ENCODE data around the gene CRIP1. TPM values are rescaled to one million over a fixed set of nuclear protein-coding genes. Genes with fewer than 3 reads are reported as not detected.

CRIP1 gene
- total RNA-seq, 1 donor from 2014 or later = 29.5 TPM

DNA sequence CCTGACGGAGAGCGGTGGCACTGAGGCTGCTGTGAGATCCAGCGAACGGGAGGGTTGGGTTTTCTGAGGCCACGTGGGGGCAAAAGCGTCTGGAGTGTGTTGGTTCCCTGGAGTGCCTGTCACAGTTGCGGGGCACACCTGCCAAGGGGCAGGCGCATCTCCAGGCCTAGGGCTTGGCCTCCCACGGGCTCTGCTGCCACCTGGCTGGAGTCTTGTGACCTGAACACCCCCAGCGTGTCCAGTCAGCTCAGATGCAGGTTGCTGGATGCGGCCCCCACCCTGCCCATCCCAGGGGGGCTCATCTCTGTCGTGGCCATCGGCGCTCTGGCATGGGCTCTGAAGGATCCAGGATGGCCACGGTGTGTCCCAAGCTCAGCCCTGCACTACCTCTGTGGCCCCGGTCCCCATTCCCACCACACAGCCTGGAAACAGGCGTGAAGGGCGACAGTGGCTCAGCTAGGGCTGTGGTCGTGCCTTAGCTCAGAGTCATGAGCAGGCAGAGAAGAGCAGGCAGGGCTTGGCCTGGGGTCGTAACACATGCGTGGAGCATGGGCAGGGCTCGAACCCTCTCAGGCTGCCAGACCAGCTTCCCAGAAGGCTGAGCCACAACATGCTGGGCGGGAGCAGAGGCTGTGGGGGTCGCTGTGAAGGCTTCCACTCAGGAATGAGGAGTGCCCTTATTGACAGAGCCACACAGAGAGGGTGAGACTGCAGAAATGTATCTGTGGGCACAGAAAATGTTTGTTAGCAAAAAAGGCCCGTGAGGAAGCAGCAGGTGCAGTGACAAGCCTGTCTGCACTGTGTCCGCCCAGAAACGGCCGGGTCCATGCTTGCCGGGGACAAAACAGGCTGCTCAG, 35.6 kb upstream of the CRIP1 start:
- Mint-ChIP-seq H3K27ac (ENCODE audit: unreplicated experiment) (no peak overlapping the region), H3K36me3 (ENCODE audit: low read depth, unreplicated experiment) (no peaks in the 10 kb centered on the region), H3K9me3 (ENCODE audit: unreplicated experiment) (no peaks in the 10 kb centered on the region), H3K4me1 (ENCODE audit: low read depth, unreplicated experiment) (no peaks in the 10 kb centered on the region), H3K4me3 (ENCODE audit: unreplicated experiment) (no peak overlapping the region), H3K27me3 (ENCODE audit: low read depth, unreplicated experiment) (no peaks in the 10 kb centered on the region)
- Histone ChIP-seq H3K4me1 (ENCODE audit: insufficient read depth, low read length) (no peaks in the 10 kb centered on the region), H3K79me2 (ENCODE audit: insufficient read depth, low read length) (peaks cover 33% of the 10 kb centered on the region), H3K9ac (ENCODE audit: low read length) (no peak overlapping the region), H3K27ac (ENCODE audit: low read depth, low read length) (no peak overlapping the region), H2AFZ (ENCODE audit: low read depth, low read length) (no peak overlapping the region), H3K4me3 (ENCODE audit: insufficient read depth, low read depth, low read length) (no peak overlapping the region), H3K27me3 (ENCODE audit: insufficient read depth, low read length) (no peaks in the 10 kb centered on the region), H3K4me2 (ENCODE audit: low read length) (no peak overlapping the region), H3K9me3 (ENCODE audit: insufficient read depth, low read depth, low read length) (no peaks in the 10 kb centered on the region), H3K36me3 (ENCODE audit: insufficient read depth, low read length) (no peaks in the 10 kb centered on the region), H4K20me1 (ENCODE audit: insufficient read depth, low read length) (peaks cover 43% of the 10 kb centered on the region)
- TF ChIP-seq, protein P1, sequence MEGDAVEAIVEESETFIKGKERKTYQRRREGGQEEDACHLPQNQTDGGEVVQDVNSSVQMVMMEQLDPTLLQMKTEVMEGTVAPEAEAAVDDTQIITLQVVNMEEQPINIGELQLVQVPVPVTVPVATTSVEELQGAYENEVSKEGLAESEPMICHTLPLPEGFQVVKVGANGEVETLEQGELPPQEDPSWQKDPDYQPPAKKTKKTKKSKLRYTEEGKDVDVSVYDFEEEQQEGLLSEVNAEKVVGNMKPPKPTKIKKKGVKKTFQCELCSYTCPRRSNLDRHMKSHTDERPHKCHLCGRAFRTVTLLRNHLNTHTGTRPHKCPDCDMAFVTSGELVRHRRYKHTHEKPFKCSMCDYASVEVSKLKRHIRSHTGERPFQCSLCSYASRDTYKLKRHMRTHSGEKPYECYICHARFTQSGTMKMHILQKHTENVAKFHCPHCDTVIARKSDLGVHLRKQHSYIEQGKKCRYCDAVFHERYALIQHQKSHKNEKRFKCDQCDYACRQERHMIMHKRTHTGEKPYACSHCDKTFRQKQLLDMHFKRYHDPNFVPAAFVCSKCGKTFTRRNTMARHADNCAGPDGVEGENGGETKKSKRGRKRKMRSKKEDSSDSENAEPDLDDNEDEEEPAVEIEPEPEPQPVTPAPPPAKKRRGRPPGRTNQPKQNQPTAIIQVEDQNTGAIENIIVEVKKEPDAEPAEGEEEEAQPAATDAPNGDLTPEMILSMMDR (IDR thresholded peaks at IDR 0.05; ENCODE audit: insufficient read depth, low read depth, low read length) = no peak
- TF ChIP-seq EZH2 (IDR thresholded peaks at IDR 0.05; ENCODE audit: insufficient read depth, low read length) = no peak
- FAIRE-seq (no peak), DNase-seq (ENCODE audit: low read depth) (no peak)

DNA sequence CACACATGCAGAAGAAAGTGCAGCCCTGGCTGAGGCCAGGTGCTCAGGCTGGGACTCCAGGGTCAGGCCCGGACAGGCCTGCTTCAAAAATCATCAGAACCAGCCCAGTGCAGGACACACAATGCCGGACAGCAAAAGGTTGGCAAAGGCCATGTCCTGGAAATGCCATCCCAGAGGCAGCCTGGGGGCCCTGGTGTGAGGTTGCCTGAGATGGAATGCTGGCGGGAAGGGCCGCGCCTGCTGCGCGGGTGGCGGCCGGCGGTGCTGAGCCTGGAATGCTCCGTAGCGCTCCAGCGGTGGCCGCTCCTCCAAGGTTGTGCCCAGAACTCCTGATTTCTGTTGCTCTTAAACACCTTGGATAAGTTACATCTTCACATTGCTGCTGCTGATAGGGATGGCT, 33.7 kb upstream of the CRIP1 start:
- H3K27me3 ChIP-seq (ENCODE audit: insufficient read depth, low read length) = no peaks in the 10 kb centered on the region
- no peaks in the 10 kb centered on the region for H3K4me1 ChIP-seq (ENCODE audit: insufficient read depth, low read length)
- DNase-seq (ENCODE audit: low read depth) = no peak
- Mint-ChIP-seq H3K4me1 (ENCODE audit: low read depth, unreplicated experiment) (no peaks in the 10 kb centered on the region), H3K27me3 (ENCODE audit: low read depth, unreplicated experiment) (no peaks in the 10 kb centered on the region), H3K27ac (ENCODE audit: unreplicated experiment) (no peak overlapping the region), H3K9me3 (ENCODE audit: unreplicated experiment) (no peaks in the 10 kb centered on the region), H3K36me3 (ENCODE audit: low read depth, unreplicated experiment) (no peaks in the 10 kb centered on the region), H3K4me3 (ENCODE audit: unreplicated experiment) (no peak overlapping the region)
- H3K9me3 ChIP-seq (ENCODE audit: insufficient read depth, low read depth, low read length) = no peaks in the 10 kb centered on the region
- FAIRE-seq = no peak
- no peak overlapping the region for H3K9ac ChIP-seq (ENCODE audit: low read length)
- H4K20me1 ChIP-seq (ENCODE audit: insufficient read depth, low read length) = peaks cover 30% of the 10 kb centered on the region
- H2AFZ ChIP-seq (ENCODE audit: low read depth, low read length) = no peak overlapping the region
- no peak overlapping the region for H3K27ac ChIP-seq (ENCODE audit: low read depth, low read length)
- H3K79me2 ChIP-seq (ENCODE audit: insufficient read depth, low read length) = peaks cover 17% of the 10 kb centered on the region
- no peak for TF ChIP-seq EZH2 (IDR thresholded peaks at IDR 0.05; ENCODE audit: insufficient read depth, low read length)
- H3K36me3 ChIP-seq (ENCODE audit: insufficient read depth, low read length) = peaks cover 2% of the 10 kb centered on the region
- H3K4me2 ChIP-seq (ENCODE audit: low read length) = no peak overlapping the region
- no peak overlapping the region for H3K4me3 ChIP-seq (ENCODE audit: insufficient read depth, low read depth, low read length)

GRCh38 chr14:105453847-105454246, 32.8 kb upstream of the CRIP1 start:
- FAIRE-seq = no peak
- no peaks in the 10 kb centered on the region for H3K36me3 Mint-ChIP-seq (ENCODE audit: low read depth, unreplicated experiment)
- H3K27me3 Mint-ChIP-seq (ENCODE audit: low read depth, unreplicated experiment) = no peaks in the 10 kb centered on the region

More at GRCh38 chr14:105453847-105454246, 32.8 kb upstream of the CRIP1 start:
- Histone ChIP-seq H2AFZ (ENCODE audit: low read depth, low read length) (no peak overlapping the region), H3K79me2 (ENCODE audit: insufficient read depth, low read length) (peaks cover 8% of the 10 kb centered on the region), H3K36me3 (ENCODE audit: insufficient read depth, low read length) (peaks cover 2% of the 10 kb centered on the region), H3K4me2 (ENCODE audit: low read length) (no peak overlapping the region), H3K4me3 (ENCODE audit: insufficient read depth, low read depth, low read length) (no peak overlapping the region), H3K9me3 (ENCODE audit: insufficient read depth, low read depth, low read length) (no peaks in the 10 kb centered on the region), H3K9ac (ENCODE audit: low read length) (no peak overlapping the region), H4K20me1 (ENCODE audit: insufficient read depth, low read length) (peaks cover 21% of the 10 kb centered on the region), H3K27me3 (ENCODE audit: insufficient read depth, low read length) (no peaks in the 10 kb centered on the region), H3K27ac (ENCODE audit: low read depth, low read length) (no peak overlapping the region), H3K4me1 (ENCODE audit: insufficient read depth, low read length) (no peaks in the 10 kb centered on the region)
- Mint-ChIP-seq H3K4me1 (ENCODE audit: low read depth, unreplicated experiment) (no peaks in the 10 kb centered on the region), H3K9me3 (ENCODE audit: unreplicated experiment) (no peaks in the 10 kb centered on the region), H3K4me3 (ENCODE audit: unreplicated experiment) (no peak overlapping the region), H3K27ac (ENCODE audit: unreplicated experiment) (no peak overlapping the region)
- DNase-seq (ENCODE audit: low read depth) = no peak
- no peak for TF ChIP-seq EZH2 (IDR thresholded peaks at IDR 0.05; ENCODE audit: insufficient read depth, low read length)
- TF ChIP-seq, protein P1 (IDR thresholded peaks at IDR 0.05; ENCODE audit: insufficient read depth, low read depth, low read length) = no peak
